Loucy (cell line): ENCODE data around the gene PLEKHB2.
"Not testable (repeated sequence)": the region's sequence is repeated elsewhere in the genome, so short reads cannot be mapped to it uniquely, and the experiment has no call there.

Source experiments
- CTCF ChIP-seq: fragments of 200-600 bp; sonication (generic); conservative IDR thresholded peaks from 2 replicates; pipeline ENCODE4 v1.5.1; 2014; ENCODE audit warnings: mild to moderate bottlenecking, antibody characterized with exemption, low read length
- EZH2phosphoT487 ChIP-seq: fragments of 200-600 bp; IDR thresholded peaks from 2 replicates; pipeline ENCODE4 v1.6.1; 2018; ENCODE audit warnings: antibody characterized with exemption, mild to moderate bottlenecking, moderate library complexity, borderline replicate concordance

GRCh38 chr2:131165562-131165961 lies 60.4 kb downstream of the PLEKHB2 start:
- not testable (repeated sequence) for TF ChIP-seq CTCF, EZH2phosphoT487
